ENCODE measurements around the gene MAPK6.

The MAPK6 gene

GRCh38 chr15:52067545-52067926 is 48.5 kb downstream of the MAPK6 start:
- no peak for DNase-seq (ENCODE audit: extremely low spot score)
- POLR2A ChIA-PET: interaction anchor here (1.2 kb wide), 1 partner anchor 91 kb away, joined by 3 read pairs; no protein-coding TSS in a partner anchor
- CTCF ChIA-PET: interaction anchor here (0.7 to 12.6 kb wide), 5 partner anchors 12 to 46 kb away, joined by 3 to 145 read pairs (median 4); no protein-coding TSS in a partner anchor
- TF ChIP-seq CTCF (IDR thresholded peaks at IDR 0.05; ENCODE audit: control extremely low read depth, extremely low read depth, low read depth, missing control alignments): no peak

GRCh38 chr15:52068004-52068615 is 49.1 kb downstream of the MAPK6 start:
- POLR2A ChIA-PET: interaction anchor here (1.1 to 1.2 kb wide), 2 partner anchors 48 to 90 kb away, joined by 3 read pairs; no protein-coding TSS in a partner anchor
- CTCF ChIA-PET: interaction anchor here (1.5 to 12.6 kb wide), 3 partner anchors 12 to 47 kb away, joined by 3 to 145 read pairs (median 4); no protein-coding TSS in a partner anchor
- no peak for TF ChIP-seq CTCF (IDR thresholded peaks at IDR 0.05; ENCODE audit: control extremely low read depth, extremely low read depth, low read depth, missing control alignments)
- no peak for DNase-seq (ENCODE audit: extremely low spot score)

DNA sequence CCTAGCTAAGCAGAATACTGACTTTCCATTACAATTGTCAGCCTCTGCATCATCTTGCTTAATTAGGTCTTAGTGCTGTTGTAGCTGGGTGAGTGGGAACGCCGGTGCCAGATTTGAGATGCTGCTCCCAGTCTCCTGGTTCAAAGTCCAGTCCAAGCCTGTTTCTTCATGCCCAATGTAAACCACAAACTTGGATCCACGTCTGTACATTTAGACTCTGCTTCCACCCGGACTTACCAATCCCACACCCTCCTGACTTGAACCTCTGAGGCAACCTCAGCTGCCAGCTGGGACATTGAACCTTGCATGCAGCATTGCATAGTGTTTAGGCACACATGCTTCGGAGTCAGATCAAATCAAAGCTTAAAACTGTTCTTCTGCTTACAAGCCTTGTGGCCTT is 50.5 kb downstream of the MAPK6 start:
- ChIA-PET POLR2A (interaction anchor here (0.7 kb wide), 1 partner anchor 18 kb away, joined by 5 read pairs; no protein-coding TSS in a partner anchor), CTCF (interaction anchor here (0.7 to 12.6 kb wide), 5 partner anchors 10 to 69 kb away, joined by 3 to 145 read pairs (median 3); no protein-coding TSS in a partner anchor)
- no peak for DNase-seq (ENCODE audit: extremely low spot score)
- no peak for TF ChIP-seq CTCF (IDR thresholded peaks at IDR 0.05; ENCODE audit: control extremely low read depth, extremely low read depth, low read depth, missing control alignments)

DNA sequence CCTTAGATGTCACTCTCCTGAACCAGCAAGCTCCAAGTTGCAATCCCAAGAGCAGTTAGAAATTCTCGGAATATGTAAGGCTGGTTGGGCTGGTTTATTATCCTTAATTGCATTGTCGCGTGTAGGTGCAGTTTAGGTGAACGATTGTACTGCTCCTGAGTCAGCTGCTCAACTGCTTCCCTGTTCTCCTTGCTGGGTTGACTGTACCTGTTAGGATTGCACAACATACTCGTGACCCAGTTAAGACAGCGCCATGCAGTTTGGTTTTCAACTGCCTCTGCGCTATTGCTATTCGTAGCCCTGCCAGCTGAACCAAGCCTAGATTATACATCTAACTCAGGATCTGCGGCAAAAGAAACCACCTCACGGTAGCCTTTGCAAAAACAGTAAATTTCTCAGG is 52.6 kb downstream of the MAPK6 start:
- TF ChIP-seq CTCF (IDR thresholded peaks at IDR 0.05; ENCODE audit: control extremely low read depth, extremely low read depth, low read depth, missing control alignments): no peak
- no peak for DNase-seq (ENCODE audit: extremely low spot score)
- POLR2A ChIA-PET: no interaction called here
- CTCF ChIA-PET: interaction anchor here (0.8 to 12.6 kb wide), 8 partner anchors 8 to 87 kb away, joined by 3 to 145 read pairs (median 3); no protein-coding TSS in a partner anchor

- TF ChIP-seq CTCF (IDR thresholded peaks at IDR 0.05; ENCODE audit: control extremely low read depth, extremely low read depth, low read depth, missing control alignments): peak; percentile 4
- POLR2A ChIA-PET: no interaction called here
- DNase-seq (ENCODE audit: extremely low spot score): peak; percentile 34
- CTCF ChIA-PET: interaction anchor here (0.6 to 9.1 kb wide), 23 partner anchors 10 to 150 kb away, joined by 3 to 145 read pairs (median 4); partner anchors contain the start of gene LEO1
Measured at GRCh38 chr15:52076889-52077781, 58.1 kb downstream of the MAPK6 start.

- POLR2A ChIA-PET: no interaction called here
- TF ChIP-seq CTCF (IDR thresholded peaks at IDR 0.05; ENCODE audit: control extremely low read depth, extremely low read depth, low read depth, missing control alignments): peak; percentile 6
- CTCF ChIA-PET: interaction anchor here (0.6 to 9.1 kb wide), 38 partner anchors 12 to 178 kb away, joined by 3 to 145 read pairs (median 5); partner anchors contain the start of gene LEO1
- no peak for DNase-seq (ENCODE audit: extremely low spot score)
Measured at GRCh38 chr15:52078197-52078875, 59.3 kb downstream of the MAPK6 start.

Data from GM10248 (cell line).